KBM-7 (cell line): ENCODE measurements around the gene RBSN.

Experiments
- DNase-seq: peaks from one replicate; pipeline ENCODE4 v3.0.0-alpha.2; 2015
- in situ Hi-C: fragments of 300-500 bp; cut with MboI; formaldehyde crosslinking; loops from 2 replicates; pipeline ENCODE4 v1.14.3; 2020; ENCODE audit warnings: low sequenced_read_pairs, low pct_unique_long_range_greater_than_20kb, mixed read lengths

The RBSN gene

GRCh38 chr3:15107075-15107947 lies 8.4 kb upstream of the RBSN start:
- DNase-seq: no peak
- in situ Hi-C loops: loop anchor here (25.0 kb wide), 1 partner anchor 280 kb away; no protein-coding TSS in a partner anchor

GRCh38 chr3:15102836-15103235 lies 3.9 kb upstream of the RBSN start:
- no peak for DNase-seq
- in situ Hi-C loops: loop anchor here (25.0 kb wide), 1 partner anchor 284 kb away; no protein-coding TSS in a partner anchor

GRCh38 chr3:15102256-15102655 lies 3.3 kb upstream of the RBSN start:
- in situ Hi-C loops: loop anchor here (25.0 kb wide), 1 partner anchor 285 kb away; no protein-coding TSS in a partner anchor
- DNase-seq: no peak

GRCh38 chr3:15099364-15100098 lies 583 bp upstream of the RBSN start:
- no peak for DNase-seq
- in situ Hi-C loops: loop anchor here (25.0 kb wide), 1 partner anchor 288 kb away; no protein-coding TSS in a partner anchor

- DNase-seq: peak; percentile 95
- in situ Hi-C loops: no loop called here
These were observed 1.1 kb downstream of the RBSN start for GRCh38 chr3:15097891-15098290.

- in situ Hi-C loops: no loop called here
- peak; percentile 23 for DNase-seq
These were observed 2.9 kb downstream of the RBSN start for GRCh38 chr3:15096046-15096445.

- in situ Hi-C loops: no loop called here
These were observed 4.6 kb downstream of the RBSN start for GRCh38 chr3:15094187-15094875.

GRCh38 chr3:15092686-15093085 lies 6.3 kb downstream of the RBSN start:
- DNase-seq: no peak

More at GRCh38 chr3:15094187-15094875, 4.6 kb downstream of the RBSN start:
- no peak for DNase-seq

GRCh38 chr3:15091575-15091974 lies 7.4 kb downstream of the RBSN start:
- no peak for DNase-seq
- in situ Hi-C loops: no loop called here

More at GRCh38 chr3:15092686-15093085, 6.3 kb downstream of the RBSN start:
- in situ Hi-C loops: no loop called here

- in situ Hi-C loops: no loop called here
- DNase-seq: no peak
These were observed 9.7 kb downstream of the RBSN start for GRCh38 chr3:15089201-15089600.

- in situ Hi-C loops: no loop called here
- DNase-seq: no peak
These were observed 12.2 kb downstream of the RBSN start for GRCh38 chr3:15086699-15087098.

GRCh38 chr3:15086263-15086662 lies 12.7 kb downstream of the RBSN start:
- in situ Hi-C loops: no loop called here
- DNase-seq: no peak

GRCh38 chr3:15083252-15083651 lies 15.7 kb downstream of the RBSN start:
- DNase-seq: no peak
- in situ Hi-C loops: no loop called here

- DNase-seq: no peak
- in situ Hi-C loops: no loop called here
These were observed 16.8 kb downstream of the RBSN start for GRCh38 chr3:15081960-15082664.

GRCh38 chr3:15079091-15079490 lies 19.9 kb downstream of the RBSN start:
- DNase-seq: no peak
- in situ Hi-C loops: no loop called here

GRCh38 chr3:15074500-15074899 lies 24.4 kb downstream of the RBSN start:
- in situ Hi-C loops: no loop called here
- DNase-seq: no peak

- DNase-seq: no peak
- in situ Hi-C loops: no loop called here
These were observed 27.2 kb downstream of the RBSN start for GRCh38 chr3:15071699-15072098.

GRCh38 chr3:15069441-15069840 lies 29.5 kb downstream of the RBSN start:
- in situ Hi-C loops: no loop called here
- DNase-seq: no peak

- DNase-seq: no peak
- in situ Hi-C loops: no loop called here
These were observed 32.5 kb downstream of the RBSN start for GRCh38 chr3:15066467-15066866.
